Caki2 (cell line): ENCODE results near the gene TWF2. TPM values are rescaled to one million over a fixed set of nuclear protein-coding genes. Genes with fewer than 3 reads are reported as not detected.

Source experiments
- total RNA-seq: library from RNA; depleted of rRNA; stranded (reverse); fragments of >200 nt; shearing (Covaris generic); gene quantifications from 2 replicates; pipeline ENCODE4 v1.2.3, GENCODE V29; 2014; ENCODE audit warnings: low replicate concordance; rRNA removed

The TWF2 gene
- total RNA-seq, 1 experiment from 2014 or later: 206 TPM

Other genes with a start within 250 kb of the TWF2 start
- 810 and 960 TPM in 2 replicates for gene RPL29, start 243.3 kb downstream of the TWF2 start, total RNA-seq
- 1.1 and 3.2 TPM in 2 replicates for gene DUSP7, start 182.6 kb downstream of the TWF2 start, total RNA-seq
- 20.8 and 32.1 TPM in 2 replicates for gene POC1A, start 84.7 kb downstream of the TWF2 start, total RNA-seq
- gene ALAS1, start 41.0 kb downstream of the TWF2 start, total RNA-seq: 40.1 and 49.4 TPM in 2 replicates
- gene TLR9, start 13.5 kb downstream of the TWF2 start, total RNA-seq: 0.12 TPM in 1 of 2 replicates, not detected in the other
- 4.8 and 7.4 TPM in 2 replicates for gene PPM1M, start 6.6 kb upstream of the TWF2 start, total RNA-seq
- 34.2 and 35.1 TPM in 2 replicates for gene WDR82, start 39.5 kb upstream of the TWF2 start, total RNA-seq
- gene GLYCTK, start 48.7 kb upstream of the TWF2 start, total RNA-seq: 19.9 and 24.8 TPM in 2 replicates
- 1.0 and 2.7 TPM in 2 replicates for gene DNAH1, start 77.2 kb upstream of the TWF2 start, total RNA-seq
- gene BAP1, start 170.8 kb upstream of the TWF2 start, total RNA-seq: 87.8 and 139 TPM in 2 replicates
- gene PHF7, start 171.5 kb upstream of the TWF2 start, total RNA-seq: 10.2 and 89.8 TPM in 2 replicates
- 0.17 TPM in 1 of 2 replicates, not detected in the other for gene SEMA3G, start 205.9 kb upstream of the TWF2 start, total RNA-seq
- gene TNNC1, start 214.9 kb upstream of the TWF2 start, total RNA-seq: 1.1 and 2.7 TPM in 2 replicates
- 11.9 and 36.3 TPM in 2 replicates for gene NISCH, start 216.4 kb upstream of the TWF2 start, total RNA-seq